Mesothelial cell of epicardium (in vitro differentiated cells): ENCODE measurements around the gene TAL2. TPM values are rescaled to one million over a fixed set of nuclear protein-coding genes. Genes with fewer than 3 reads are reported as not detected.
"Not testable (repeated sequence)": the region's sequence is repeated elsewhere in the genome, so short reads cannot be mapped to it uniquely, and the experiment has no call there.

Experiments used
- DNase-seq, 2 experiments: peaks; one replicate each; pipeline ENCODE4 v3.0.0; 2021; ENCODE audit warnings: low spot score in 2 of 2; ENCODE audit not compliant: unreplicated experiment in 2 of 2
- H3K27ac Mint-ChIP-seq: 2 replicates; pipeline ENCODE4 v1.8.0; 2021; ENCODE audit warnings: mixed read lengths
- H3K27me3 Mint-ChIP-seq: 2 replicates; pipeline ENCODE4 v1.8.0; 2021; ENCODE audit warnings: low read depth, mixed read lengths
- H3K36me3 Mint-ChIP-seq: 2 replicates; pipeline ENCODE4 v1.8.0; 2021; ENCODE audit warnings: mixed read lengths
- H3K4me1 Mint-ChIP-seq: 2 replicates; pipeline ENCODE4 v1.8.0; 2021; ENCODE audit warnings: mixed read lengths
- H3K4me3 Mint-ChIP-seq: 2 replicates; pipeline ENCODE4 v1.8.0; 2021; ENCODE audit warnings: mild to moderate bottlenecking, moderate library complexity, mixed read lengths
- H3K9me3 Mint-ChIP-seq: 2 replicates; pipeline ENCODE4 v1.8.0; 2021; ENCODE audit warnings: mixed read lengths
- CTCF ChIP-seq: fragments of 200-600 bp; sonication (generic); IDR thresholded peaks from one replicate; pipeline ENCODE4 v1.5.0; 2021; ENCODE audit warnings: antibody characterized with exemption; ENCODE audit not compliant: unreplicated experiment
- total RNA-seq: library from RNA; stranded (reverse); gene quantifications from 3 replicates; pipeline ENCODE4 v1.2.1, GENCODE V29; 2021

The TAL2 gene
- total RNA-seq, 1 donor from 2014 or later = 0.47 TPM

- no peaks in the 10 kb centered on the region for H3K9me3 Mint-ChIP-seq
Observed at GRCh38 chr9:105698348-105698870, 36.2 kb downstream of the TAL2 start.

GRCh38 chr9:105700668-105701067 is 38.4 kb downstream of the TAL2 start:
- Mint-ChIP-seq H3K9me3 (no peaks in the 10 kb centered on the region), H3K4me3 (no peak overlapping the region), H3K4me1 (peaks cover 14% of the 10 kb centered on the region), H3K27ac (no peak overlapping the region), H3K27me3 (no peaks in the 10 kb centered on the region), H3K36me3 (no peaks in the 10 kb centered on the region)
- DNase-seq = no peak
- TF ChIP-seq CTCF = no peak

More at GRCh38 chr9:105698348-105698870, 36.2 kb downstream of the TAL2 start:
- no peaks in the 10 kb centered on the region for H3K36me3 Mint-ChIP-seq
- H3K27me3 Mint-ChIP-seq = peaks cover 13% of the 10 kb centered on the region
- H3K4me3 Mint-ChIP-seq = no peak overlapping the region
- H3K27ac Mint-ChIP-seq = no peak overlapping the region
- H3K4me1 Mint-ChIP-seq = peaks cover 27% of the 10 kb centered on the region
- no peak for TF ChIP-seq CTCF
- DNase-seq = no peak

- peaks cover under 1% of the 10 kb centered on the region for H3K36me3 Mint-ChIP-seq
- TF ChIP-seq CTCF = no peak
Observed at GRCh38 chr9:105701145-105701544, 38.9 kb downstream of the TAL2 start.

GRCh38 chr9:105702207-105702606 is 40.0 kb downstream of the TAL2 start:
- peaks cover 13% of the 10 kb centered on the region for H3K4me1 Mint-ChIP-seq
- DNase-seq = no peak
- H3K36me3 Mint-ChIP-seq = peaks cover 1% of the 10 kb centered on the region
- H3K27me3 Mint-ChIP-seq = no peaks in the 10 kb centered on the region
- TF ChIP-seq CTCF = no peak
- no peak overlapping the region for H3K4me3 Mint-ChIP-seq
- no peaks in the 10 kb centered on the region for H3K9me3 Mint-ChIP-seq
- H3K27ac Mint-ChIP-seq = no peak overlapping the region

More at GRCh38 chr9:105701145-105701544, 38.9 kb downstream of the TAL2 start:
- Mint-ChIP-seq H3K4me3 (no peak overlapping the region), H3K4me1 (peaks cover 13% of the 10 kb centered on the region), H3K27me3 (no peaks in the 10 kb centered on the region), H3K27ac (no peak overlapping the region), H3K9me3 (no peaks in the 10 kb centered on the region)
- no peak for DNase-seq

GRCh38 chr9:105703638-105704037 is 41.4 kb downstream of the TAL2 start:
- not testable (repeated sequence) for H3K9me3 Mint-ChIP-seq, H3K27ac Mint-ChIP-seq, DNase-seq, H3K27me3 Mint-ChIP-seq, H3K36me3 Mint-ChIP-seq, H3K4me3 Mint-ChIP-seq
- H3K4me1 Mint-ChIP-seq = peaks cover 13% of the 10 kb centered on the region

GRCh38 chr9:105706156-105706555 is 43.9 kb downstream of the TAL2 start:
- Mint-ChIP-seq H3K4me3 (no peak overlapping the region), H3K27ac (no peak overlapping the region), H3K9me3 (no peaks in the 10 kb centered on the region), H3K4me1 (no peaks in the 10 kb centered on the region), H3K36me3 (peaks cover 7% of the 10 kb centered on the region), H3K27me3 (no peaks in the 10 kb centered on the region)
- no peak for DNase-seq
- TF ChIP-seq CTCF = no peak
